Small intestine (tissue), 7 donors: Measurements from ENCODE around the gene PPP1R12B. TPM values are rescaled to one million over a fixed set of nuclear protein-coding genes. Genes with fewer than 3 reads are reported as not detected.
"Not testable (repeated sequence)": the region's sequence is repeated elsewhere in the genome, so short reads cannot be mapped to it uniquely, and the experiment has no call there.

ENCODE experiments used
- DNase-seq, 2 donors: peaks; one replicate each; pipeline versions ENCODE4 v3.0.0 to v3.0.0-alpha.2; 2013
- FAIRE-seq: peaks from 2 replicates; lab custom pipeline; 2012; peaks lifted over from hg19 to GRCh38; lab: Jason Lieb, UNC
- H3K27ac ChIP-seq, 3 donors: one replicate each; pipeline ENCODE4 v1.5.1; 2013; ENCODE audit warnings: low read length in 2 of 3, mild to moderate bottlenecking in 2 of 3, control low read depth in 1 of 3, inconsistent platforms in 1 of 3, low read depth in 1 of 3, moderate library complexity in 1 of 3
- H3K27me3 ChIP-seq, 3 donors: one replicate each; pipeline ENCODE4 v1.6.1; 2013; ENCODE audit warnings: low read length in 3 of 3, inconsistent platforms in 1 of 3; ENCODE audit not compliant: control insufficient read depth in 3 of 3, insufficient read depth in 3 of 3
- H3K36me3 ChIP-seq, 3 donors: one replicate each; pipeline ENCODE4 v1.6.1; 2013; ENCODE audit warnings: low read length in 3 of 3, inconsistent platforms in 1 of 3, low read depth in 1 of 3, mild to moderate bottlenecking in 1 of 3, moderate library complexity in 1 of 3; ENCODE audit not compliant: control insufficient read depth in 3 of 3, insufficient read depth in 2 of 3
- H3K4me1 ChIP-seq, 3 donors: one replicate each; pipeline ENCODE4 v1.6.1; 2013; ENCODE audit warnings: low read length in 2 of 3, inconsistent platforms in 1 of 3, low read depth in 1 of 3, mild to moderate bottlenecking in 1 of 3, moderate library complexity in 1 of 3; ENCODE audit not compliant: control insufficient read depth in 3 of 3, insufficient read depth in 2 of 3
- H3K4me3 ChIP-seq, 3 donors: one replicate each; pipeline ENCODE4 v1.5.1; 2013; ENCODE audit warnings: low read length in 3 of 3, control low read depth in 1 of 3, inconsistent platforms in 1 of 3, low read depth in 1 of 3, mild to moderate bottlenecking in 1 of 3, moderate library complexity in 1 of 3
- H3K9me3 ChIP-seq, 2 donors: one replicate each; pipeline ENCODE4 v1.6.1; 2013; ENCODE audit warnings: low read depth in 1 of 2, low read length in 1 of 2; ENCODE audit not compliant: control insufficient read depth in 2 of 2, insufficient read depth in 1 of 2
- WGBS, 3 donors: extraction: QIAGEN DNeasy Blood & Tissue Kit; methylation state at CpG; one replicate each; pipeline ENCODE4 v1.1.7; 2013; 5-methylcytosine and 5-hydroxymethylcytosine counted together
- polyA plus RNA-seq, 4 donors: library from polyadenylated mRNA; stranded (reverse) in 3 of 4; unstranded in 1 of 4; fragments of 200-250 nt in 3 of 4; fragments of 120-200 nt in 1 of 4; gene quantifications; one replicate each; pipeline versions ENCODE4 v1.2.1 to v1.2.3, GENCODE V29; 2013
- donor health status: healthy with polysubstance abuse.
- donor health status: control.
- donor health status: control.
- donor health status: Bipolar disorder and iron deficiency.
- donor health status: healthy.

Gene PPP1R12B
- polyA plus RNA-seq, 4 donors: 1.1 to 18.1 (median 8.6) TPM

DNA sequence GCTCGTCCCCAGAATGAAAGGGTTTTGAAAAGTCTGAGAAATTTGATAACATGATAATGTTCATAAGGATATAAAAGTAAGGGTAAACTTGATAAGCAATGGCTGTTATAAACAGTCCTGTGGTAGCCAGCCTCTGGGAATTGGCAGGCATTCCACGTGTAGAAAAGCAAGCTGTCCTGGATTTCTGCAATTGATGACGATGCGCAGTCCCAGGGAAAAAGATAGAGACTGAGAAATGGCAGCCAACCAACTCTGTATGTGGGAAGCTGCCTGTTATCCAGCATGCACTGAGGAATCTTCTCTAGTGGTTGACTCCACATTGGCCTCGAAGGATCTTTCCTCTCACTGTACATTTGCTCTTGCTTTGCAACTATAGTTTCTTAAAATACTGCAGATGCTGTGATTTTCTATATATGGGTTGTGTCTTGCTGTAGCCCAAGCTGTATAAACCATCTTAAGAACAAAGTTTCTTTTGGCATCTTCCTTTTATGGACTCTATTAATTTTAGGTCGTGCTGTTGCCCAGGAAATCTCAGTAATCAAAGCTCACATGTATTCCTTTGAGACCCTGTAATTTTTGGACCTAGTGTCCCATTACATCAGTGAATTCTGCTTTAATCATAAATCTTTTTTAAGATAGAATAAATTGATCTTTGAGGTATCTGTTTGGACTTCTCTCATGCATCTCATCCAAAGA is 157.5 kb downstream of the PPP1R12B start:
- not testable (repeated sequence) for H3K27me3 ChIP-seq, H3K9me3 ChIP-seq, H3K4me1 ChIP-seq, H3K4me3 ChIP-seq, H3K36me3 ChIP-seq, FAIRE-seq
- peak overlapping the region in 2 of 3 donors; percentile 62 to 66 for H3K27ac ChIP-seq
- 54 to 78% (median 72%) methylated on average over 6 of the region's 6 CpGs for WGBS, 3 donors
- DNase-seq: peak in 1 of 2 donors; percentile 7

DNA sequence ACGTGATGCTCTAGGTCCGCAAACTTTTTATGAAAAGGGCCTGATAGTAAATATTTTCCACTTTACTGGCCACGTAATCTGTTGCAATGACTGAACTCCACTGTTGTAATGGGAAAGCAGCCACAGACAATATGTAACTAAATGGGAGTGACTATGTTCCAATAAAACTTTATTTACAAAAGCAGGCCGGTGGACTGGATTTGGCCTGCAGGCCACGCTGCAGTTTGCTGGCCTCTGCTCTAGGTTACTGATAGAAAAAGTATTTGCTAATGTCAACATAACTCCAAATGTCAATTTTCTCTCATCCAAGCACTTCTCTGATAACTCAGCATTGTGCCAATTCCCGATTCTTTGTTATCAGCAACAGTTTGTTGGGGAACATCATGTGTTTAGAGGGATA is 160.4 kb downstream of the PPP1R12B start:
- H3K27ac ChIP-seq, H3K9me3 ChIP-seq, FAIRE-seq, H3K36me3 ChIP-seq, H3K4me3 ChIP-seq, H3K4me1 ChIP-seq, H3K27me3 ChIP-seq, DNase-seq: not testable (repeated sequence)
- WGBS, 3 donors: 80 to 90% (median 86%) methylated on average over 6 of the region's 6 CpGs

DNA sequence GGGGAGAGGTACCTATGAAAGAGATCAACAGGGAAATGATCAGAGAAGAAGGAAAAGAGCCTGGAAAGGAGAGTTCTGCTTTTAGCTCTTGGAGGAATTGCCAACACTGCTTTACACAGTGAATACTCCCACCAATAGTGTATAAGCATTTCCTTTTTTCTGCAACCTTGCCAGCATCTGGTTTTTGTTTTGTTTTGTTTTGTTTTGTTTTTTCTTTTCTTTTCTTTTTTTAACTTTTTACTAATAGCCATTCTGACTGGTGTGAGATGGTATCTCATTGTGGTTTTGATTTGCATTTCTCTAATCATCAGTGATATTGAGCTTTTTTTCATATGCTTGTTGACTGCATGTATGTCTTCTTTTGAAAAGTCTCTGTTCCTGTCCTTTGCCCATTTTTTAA is 165.4 kb downstream of the PPP1R12B start:
- not testable (repeated sequence) for H3K4me3 ChIP-seq, DNase-seq, H3K27me3 ChIP-seq, H3K27ac ChIP-seq, FAIRE-seq, H3K36me3 ChIP-seq, H3K9me3 ChIP-seq, H3K4me1 ChIP-seq

DNA sequence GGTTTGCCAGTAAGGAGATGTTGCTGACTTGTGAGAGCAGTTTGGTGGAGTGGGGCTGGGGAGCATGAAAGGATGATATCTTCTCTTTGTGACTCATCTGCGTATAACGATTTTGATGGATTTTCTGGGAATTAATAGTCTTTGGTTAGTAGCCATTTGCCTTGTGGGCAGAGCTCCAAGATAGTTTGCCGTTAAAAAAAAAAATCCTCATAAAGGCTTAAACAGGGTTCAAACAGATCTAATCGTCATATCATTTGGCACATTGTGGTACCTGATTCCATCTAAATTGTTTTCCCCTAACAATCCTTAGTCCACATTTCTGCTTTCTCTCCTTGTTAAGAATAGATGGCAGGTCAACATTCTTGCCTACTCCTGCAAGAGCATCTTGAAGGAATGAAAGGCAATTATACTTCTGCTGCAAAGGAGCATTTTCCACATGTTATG is 168.0 kb downstream of the PPP1R12B start:
- H3K36me3 ChIP-seq: no peaks in the 10 kb centered on the region
- DNase-seq (no peak), FAIRE-seq (no peak)
- no peaks in the 10 kb centered on the region for H3K27me3 ChIP-seq
- no peaks in the 10 kb centered on the region for H3K9me3 ChIP-seq
- H3K27ac ChIP-seq: no peak overlapping the region
- H3K4me1 ChIP-seq: no peaks in the 10 kb centered on the region
- 75 to 88% (median 79%) methylated on average over 4 of the region's 4 CpGs for WGBS, 3 donors
- H3K4me3 ChIP-seq: no peak overlapping the region

DNA sequence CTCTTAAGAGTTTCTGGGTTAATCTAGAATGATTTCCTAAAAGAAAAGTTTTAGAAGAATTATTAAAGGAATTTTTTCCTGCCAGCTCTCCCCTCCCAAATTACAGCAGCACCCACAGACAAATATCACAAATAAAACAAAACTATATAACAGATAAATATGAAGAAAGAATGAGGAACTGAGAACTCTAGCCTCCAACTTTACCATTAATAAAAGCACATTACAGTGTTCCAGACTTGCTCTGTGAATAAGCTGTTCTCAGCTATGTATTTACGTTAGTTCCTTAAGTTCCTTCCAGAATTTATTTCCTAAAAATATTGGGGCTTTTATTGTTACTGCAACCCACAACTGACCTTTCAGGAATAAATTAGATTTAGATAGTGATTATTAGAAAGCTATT is 168.6 kb downstream of the PPP1R12B start:
- H3K9me3 ChIP-seq, H3K27ac ChIP-seq, H3K4me1 ChIP-seq, DNase-seq, H3K36me3 ChIP-seq, FAIRE-seq, H3K27me3 ChIP-seq, H3K4me3 ChIP-seq: not testable (repeated sequence)
- 77 to 91% (median 90%) methylated on average over 1 of the region's 1 CpG for WGBS, 3 donors

DNA sequence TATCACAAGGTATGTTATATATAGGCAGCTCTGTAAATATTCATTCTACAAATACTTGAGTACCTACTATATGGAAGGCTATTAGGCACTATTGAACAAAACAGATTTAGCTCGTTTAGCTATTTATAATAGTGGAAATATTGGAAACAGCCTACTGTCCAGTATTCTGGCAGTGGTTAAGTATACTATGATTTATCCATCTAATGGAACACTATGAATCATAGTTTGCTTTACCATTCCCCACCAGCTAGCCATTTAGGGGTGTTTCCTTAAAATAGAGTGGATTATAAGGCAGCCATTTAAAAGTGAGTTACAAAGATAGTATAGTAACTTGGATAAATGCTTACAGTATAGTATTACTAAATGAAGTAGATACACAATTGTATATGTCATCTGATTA is 169.7 kb downstream of the PPP1R12B start:
- not testable (repeated sequence) for H3K36me3 ChIP-seq, FAIRE-seq, H3K27me3 ChIP-seq, H3K9me3 ChIP-seq, H3K4me1 ChIP-seq, H3K27ac ChIP-seq, H3K4me3 ChIP-seq, DNase-seq
- WGBS, 3 donors: 73 to 88% (median 81%) methylated on average over 1 of the region's 1 CpG

DNA sequence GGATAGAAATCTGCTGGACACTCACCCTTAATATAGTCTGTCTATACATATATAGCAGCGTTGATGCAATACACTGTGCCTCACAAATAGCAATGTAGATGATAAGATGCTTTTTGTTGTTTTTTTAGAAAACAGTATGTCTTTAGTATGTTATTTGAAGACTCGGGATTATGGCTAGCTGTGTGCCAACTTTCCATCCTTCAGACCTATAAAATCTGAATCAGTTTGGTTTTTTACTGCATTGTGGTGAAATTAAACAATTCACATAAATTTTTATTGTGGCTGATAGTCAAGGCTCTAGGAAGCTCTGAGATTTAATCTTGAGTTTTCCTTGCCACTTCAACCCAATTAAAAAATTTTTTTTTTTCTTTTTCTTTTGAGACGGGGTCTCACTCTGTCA is 170.4 kb downstream of the PPP1R12B start:
- not testable (repeated sequence) for H3K27me3 ChIP-seq, H3K36me3 ChIP-seq, FAIRE-seq, DNase-seq, H3K27ac ChIP-seq, H3K4me3 ChIP-seq, H3K9me3 ChIP-seq, H3K4me1 ChIP-seq
- WGBS, 3 donors: 85 to 91% (median 89%) methylated on average over 3 of the region's 3 CpGs

DNA sequence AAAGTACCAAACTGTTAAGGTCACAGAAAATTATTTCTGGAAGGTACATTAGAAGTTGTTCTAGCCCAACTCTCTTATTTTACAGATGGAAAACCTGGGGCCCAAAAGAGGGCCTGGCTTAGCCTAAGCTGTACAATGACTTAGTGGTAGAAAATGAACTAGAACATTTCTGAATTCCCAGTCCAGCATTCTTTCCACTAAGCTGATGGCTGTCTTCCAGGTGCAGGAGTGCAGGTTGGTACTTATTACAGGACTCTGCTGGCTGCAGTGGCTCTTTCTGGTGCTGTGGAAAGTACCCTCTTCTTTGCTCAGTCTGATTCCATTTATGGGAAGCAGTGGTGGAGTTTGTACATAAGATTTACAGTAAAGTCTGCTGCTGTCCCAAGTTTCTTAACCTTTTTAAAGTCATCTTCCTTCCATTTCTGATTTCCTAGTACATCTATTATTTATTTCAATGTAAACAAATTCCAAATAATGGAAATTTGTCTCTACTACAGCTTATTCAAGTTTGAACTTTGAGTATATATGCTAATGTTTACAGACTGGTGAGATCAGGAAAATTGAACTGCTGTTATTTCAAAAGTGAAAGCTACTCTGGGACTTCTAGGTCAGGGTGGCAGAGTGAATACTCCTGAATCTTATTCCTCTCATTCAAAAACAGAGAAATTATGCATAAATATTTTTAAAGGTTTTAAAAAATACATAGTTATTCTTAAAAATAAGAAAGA is 171.8 kb downstream of the PPP1R12B start:
- H3K4me1 ChIP-seq, FAIRE-seq, H3K4me3 ChIP-seq, H3K27me3 ChIP-seq, H3K9me3 ChIP-seq, H3K36me3 ChIP-seq: not testable (repeated sequence)
- H3K27ac ChIP-seq: peak overlapping the region in 2 of 3 donors; percentile 26 to 31
- peak in 1 of 2 donors; percentile 15 for DNase-seq
